Transverse colon (tissue), 4 donors: Measurements from ENCODE around the gene FOXK2.
"Not testable (repeated sequence)": the region's sequence is repeated elsewhere in the genome, so short reads cannot be mapped to it uniquely, and the experiment has no call there.

Experiments
- CTCF ChIP-seq, 5 experiments: fragments of 200-600 bp in 3 of 5; fragments of 450-650 bp in 2 of 5; sonication (generic) in 3 of 5; IDR thresholded peaks; 1 replicate in 2 of 5; 2 replicates in 3 of 5; pipeline ENCODE4 v1.5.1; 2016 to 2017; ENCODE audit warnings: antibody characterized with exemption in 5 of 5, inconsistent platforms in 3 of 5, mild to moderate bottlenecking in 2 of 5, moderate library complexity in 1 of 5
- EP300 ChIP-seq: sonication (generic); formaldehyde crosslinking; IDR thresholded peaks from one replicate; pipeline ENCODE4 v1.6.1; 2017; ENCODE audit warnings: antibody characterized with exemption, low read depth
- POLR2AphosphoS5 ChIP-seq, 3 donors: sonication (generic); formaldehyde crosslinking; IDR thresholded peaks; one replicate each; pipeline ENCODE4 v1.6.1; 2016; ENCODE audit warnings: antibody characterized with exemption in 3 of 3

GRCh38 chr17:82506402-82506801, 13.1 kb upstream of the FOXK2 start:
- TF ChIP-seq CTCF (IDR thresholded peaks at IDR 0.05); POLR2AphosphoS5 (IDR thresholded peaks at IDR 0.05); EP300: not testable (repeated sequence)
